K562 (cell line): Measurements from ENCODE around the gene SAMD4A. TPM values are rescaled to one million over a fixed set of nuclear protein-coding genes. Genes with fewer than 3 reads are reported as not detected.

Experiments
- BACH1 ChIP-seq: fragments of 200-800 bp; sonication (Bioruptor generic); IDR thresholded peaks from 2 replicates; pipeline ENCODE4 v1.6.1; 2016; ENCODE audit warnings: missing genetic modification characterization, missing compliant biosample characterization
- C11orf30 ChIP-seq: fragments of 450-650 bp; IDR thresholded peaks from 2 replicates; pipeline ENCODE4 v1.6.1; 2016; ENCODE audit warnings: low read depth, mild to moderate bottlenecking
- CBX8 ChIP-seq: fragments of 200-600 bp; sonication (generic); IDR thresholded peaks from 2 replicates; pipeline ENCODE4 v1.6.1; 2012; ENCODE audit warnings: borderline replicate concordance, mixed run types, low read depth, mild to moderate bottlenecking, moderate library complexity, mixed read lengths, low read length, control low read depth, inconsistent platforms; ENCODE audit not compliant: poor library complexity, severe bottlenecking; ENCODE audit errors: extremely low read depth
- CSDE1 ChIP-seq, 2 experiments: fragments of 450-650 bp; IDR thresholded peaks; 2 replicates each; pipeline ENCODE4 v1.6.1; 2016; ENCODE audit warnings: mild to moderate bottlenecking in 1 of 2
- CTCFL ChIP-seq: IDR thresholded peaks from 2 replicates; pipeline ENCODE4 v1.6.1; 2011; ENCODE audit warnings: borderline replicate concordance, low read depth, mild to moderate bottlenecking, moderate library complexity, low read length; ENCODE audit not compliant: insufficient read depth, poor library complexity, severe bottlenecking
- MAZ ChIP-seq, 2 experiments: fragments of 450-650 bp in 1 of 2; sonication (generic) in 1 of 2; formaldehyde crosslinking; IDR thresholded peaks in 1 of 2; conservative IDR thresholded peaks in 1 of 2; 2 replicates each; pipeline versions ENCODE4 v1.4.0 to v1.5.0; 2020; ENCODE audit warnings: mild to moderate bottlenecking in 1 of 2, missing genetic modification reagents in 1 of 2
- MCM3 ChIP-seq: fragments of 450-650 bp; IDR thresholded peaks from 2 replicates; pipeline ENCODE4 v1.6.1; 2016
- MED1 ChIP-seq: sonication (generic); formaldehyde crosslinking; IDR thresholded peaks from 2 replicates; pipeline ENCODE4 v1.8.1; 2023; ENCODE audit warnings: missing genetic modification reagents, borderline replicate concordance
- NCOA6 ChIP-seq: fragments of 450-650 bp; IDR thresholded peaks from 2 replicates; pipeline ENCODE4 v1.6.1; 2017; ENCODE audit warnings: mild to moderate bottlenecking
- PPARD ChIP-seq: fragments of 250-450 bp; sonication (Bioruptor Pico); IDR thresholded peaks from 2 replicates; pipeline ENCODE4 v1.8.0; 2022; ENCODE audit warnings: inconsistent platforms, mild to moderate bottlenecking, moderate library complexity
- RBM22 ChIP-seq: fragments of 200-400 bp; formaldehyde crosslinking; IDR thresholded peaks from 2 replicates; pipeline ENCODE4 v1.6.1; 2018; ENCODE audit warnings: low read length, low read depth; ENCODE audit not compliant: poor library complexity, severe bottlenecking
- SIN3A ChIP-seq, 2 experiments: fragments of 150-350 bp in 1 of 2; IDR thresholded peaks; 2 replicates each; pipeline ENCODE4 v1.6.1; 2011 to 2016; ENCODE audit warnings: borderline replicate concordance in 2 of 2, low read depth in 2 of 2, low read length in 2 of 2, mild to moderate bottlenecking in 2 of 2, moderate library complexity in 2 of 2; ENCODE audit not compliant: control insufficient read depth in 1 of 2
- U2AF2 ChIP-seq: fragments of 200-400 bp; formaldehyde crosslinking; optimal IDR thresholded peaks from 2 replicates; pipeline ENCODE3; 2017; ENCODE audit warnings: low read depth, mild to moderate bottlenecking, low read length
- WHSC1 ChIP-seq: IDR thresholded peaks from one replicate; pipeline ENCODE4 v1.6.1; 2012; ENCODE audit warnings: low read length, control low read depth, inconsistent platforms
- ZBTB2 ChIP-seq: fragments of 450-650 bp; IDR thresholded peaks from 2 replicates; pipeline ENCODE4 v1.6.1; 2016; ENCODE audit warnings: antibody characterized with exemption
- ZBTB8A ChIP-seq: fragments of 450-650 bp; IDR thresholded peaks from 2 replicates; pipeline ENCODE4 v1.6.1; 2018; ENCODE audit warnings: mild to moderate bottlenecking, moderate library complexity; ENCODE audit not compliant: partially characterized antibody
- ZFX ChIP-seq: sonication (generic); formaldehyde crosslinking; IDR thresholded peaks from 2 replicates; pipeline ENCODE4 v1.8.0; 2022; ENCODE audit warnings: mild to moderate bottlenecking, missing genetic modification reagents, moderate library complexity
- ZKSCAN8 ChIP-seq: fragments of 200-800 bp; sonication (Bioruptor generic); IDR thresholded peaks from 2 replicates; pipeline ENCODE4 v1.6.1; 2016; ENCODE audit warnings: missing genetic modification characterization, missing compliant biosample characterization
- ZNF175 ChIP-seq: fragments of 200-800 bp; sonication (Bioruptor generic); IDR thresholded peaks from 2 replicates; pipeline ENCODE4 v1.6.1; 2016; ENCODE audit warnings: low read depth, mild to moderate bottlenecking, missing genetic modification characterization, missing compliant biosample characterization
- ZNF316 ChIP-seq: fragments of 450-650 bp; IDR thresholded peaks from 2 replicates; pipeline ENCODE4 v1.6.1; 2016
- ZNF347 ChIP-seq: fragments of 450-650 bp; formaldehyde crosslinking; IDR thresholded peaks from 2 replicates; pipeline ENCODE4 v1.4.0; 2020; ENCODE audit warnings: low read depth, mild to moderate bottlenecking, moderate library complexity
- ZNF444 ChIP-seq: fragments of 250-450 bp; sonication (Bioruptor Pico); IDR thresholded peaks from 2 replicates; pipeline ENCODE4 v1.4.0; 2020; ENCODE audit warnings: mild to moderate bottlenecking, moderate library complexity
- ZNF764 ChIP-seq: fragments of 250-450 bp; sonication (Bioruptor Pico); IDR thresholded peaks from 2 replicates; pipeline ENCODE4 v1.4.0; 2020; ENCODE audit warnings: low read depth, mild to moderate bottlenecking, moderate library complexity
- polyA plus RNA-seq, 8 experiments: library from polyadenylated mRNA; depleted of rRNA in 4 of 8; stranded (reverse) in 5 of 8; unstranded in 3 of 8; fragments of >200 nt; fragmentation: Nextera tagmentation in 2 of 8; fragmentation: Illumina TruSeq in 1 of 8; extraction: Ambion mirVana in 2 of 8; extraction: Trizol in 1 of 8; gene quantifications; 2 replicates each; pipeline versions ENCODE4 v1.2.1 to v1.2.3, GENCODE V29; 2011 to 2014; ENCODE audit warnings: inconsistent platforms in 1 of 8, missing spikeins in 1 of 8
- total RNA-seq, 7 experiments: library from RNA; depleted of rRNA in 6 of 7; stranded (reverse); fragments of >200 nt in 6 of 7; fragmentation: Illumina TruSeq in 2 of 7; extraction: Trizol in 2 of 7; gene quantifications; 2 replicates each; pipeline versions ENCODE4 v1.2.1 to v1.2.3, GENCODE V29; 2011 to 2021; ENCODE audit warnings: low replicate concordance in 1 of 7
- TF ChIP-seq, protein P1 (sequence below): fragments of 450-650 bp; IDR thresholded peaks from 2 replicates; pipeline ENCODE4 v1.6.1; 2016

Gene SAMD4A
- total and polyA plus RNA-seq, 9 of the 15 experiments (the other 6 are each of a cell fraction or from before 2014, with no cell fraction given) = 0.66 to 6.8 (median 3.3) TPM

DNA sequence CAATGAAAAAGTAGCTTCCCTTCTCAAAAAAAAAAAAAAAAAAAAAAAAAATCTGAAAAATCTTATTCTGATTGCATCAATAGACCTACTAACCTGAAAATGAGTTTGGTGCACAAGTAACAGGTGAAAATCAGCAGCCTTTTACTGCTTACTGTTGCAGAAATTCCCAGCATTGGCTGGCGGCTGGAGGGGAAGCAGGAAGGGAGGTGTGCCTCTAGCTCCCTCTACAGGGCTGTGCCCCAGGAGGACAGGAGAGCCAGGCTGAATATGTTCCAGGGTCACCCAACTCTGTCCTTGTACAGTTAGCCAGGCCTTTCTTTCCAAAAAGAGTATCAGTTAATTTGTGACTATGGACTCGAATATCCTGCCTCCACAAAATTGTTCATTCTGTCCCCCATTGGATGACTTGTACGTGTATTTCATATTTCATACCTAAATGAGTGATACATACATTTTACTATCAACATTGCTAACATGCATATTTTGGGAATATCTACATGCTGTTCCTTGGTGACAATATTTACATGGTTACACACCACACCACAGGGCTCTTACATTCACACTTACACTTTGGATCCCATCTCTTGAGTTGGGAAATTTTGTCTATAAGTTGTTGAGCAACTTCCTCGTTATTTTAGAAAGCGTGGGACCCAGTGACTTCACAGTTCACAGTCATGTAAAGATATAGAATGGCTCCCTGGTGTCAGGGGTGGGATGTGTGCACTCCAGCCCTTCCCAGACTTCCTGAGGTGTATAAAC lies 124.8 kb downstream of the SAMD4A start (continued):
- TF ChIP-seq, protein P1, sequence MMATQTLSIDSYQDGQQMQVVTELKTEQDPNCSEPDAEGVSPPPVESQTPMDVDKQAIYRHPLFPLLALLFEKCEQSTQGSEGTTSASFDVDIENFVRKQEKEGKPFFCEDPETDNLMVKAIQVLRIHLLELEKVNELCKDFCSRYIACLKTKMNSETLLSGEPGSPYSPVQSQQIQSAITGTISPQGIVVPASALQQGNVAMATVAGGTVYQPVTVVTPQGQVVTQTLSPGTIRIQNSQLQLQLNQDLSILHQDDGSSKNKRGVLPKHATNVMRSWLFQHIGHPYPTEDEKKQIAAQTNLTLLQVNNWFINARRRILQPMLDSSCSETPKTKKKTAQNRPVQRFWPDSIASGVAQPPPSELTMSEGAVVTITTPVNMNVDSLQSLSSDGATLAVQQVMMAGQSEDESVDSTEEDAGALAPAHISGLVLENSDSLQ = no peak
- TF ChIP-seq ZNF175 (CRISPR knock-in tag) = no peak
- TF ChIP-seq CBX8 = no peak
- TF ChIP-seq BACH1 (tag) = no peak
- no peak for TF ChIP-seq MCM3
- no peak for TF ChIP-seq ZNF347 (CRISPR knock-in tag)
- TF ChIP-seq WHSC1 = no peak
- no peak for TF ChIP-seq ZBTB8A
- TF ChIP-seq ZFX (CRISPR knock-in tag) = no peak
- TF ChIP-seq C11orf30 = peak; percentile 51; the same call in 1 of the 2 replicates
- peak in 1 of 2 experiments; percentile 37; a peak in 1 of 4 replicates for TF ChIP-seq MAZ (CRISPR knock-in tag; conservative IDR thresholded peaks at IDR 0.05 in 1 of 2, IDR thresholded peaks at IDR 0.05 in 1 of 2)
- no peak for TF ChIP-seq ZNF764 (CRISPR knock-in tag)
- no peak for TF ChIP-seq U2AF2
- no peak for TF ChIP-seq RBM22
- no peak for TF ChIP-seq ZKSCAN8 (CRISPR knock-in tag)
- TF ChIP-seq ZNF444 = no peak
- TF ChIP-seq ZNF316 = peak; percentile 62
- no peak for TF ChIP-seq NCOA6
- no peak for TF ChIP-seq CSDE1 (IDR thresholded peaks at IDR 0.05)
- no peak for TF ChIP-seq MED1 (CRISPR knock-in tag)
- TF ChIP-seq ZBTB2 = no peak
- TF ChIP-seq CTCFL = peak; percentile 50
- TF ChIP-seq PPARD (CRISPR knock-in tag) = no peak
- TF ChIP-seq SIN3A (IDR thresholded peaks at IDR 0.05; ENCODE audit: borderline replicate concordance in 2 of 2, control insufficient read depth in 1 of 2, low read depth in 2 of 2, low read length in 2 of 2) = no peak
